HG03108 (cell line): Measurements from ENCODE around the gene IWS1.
"Not testable (repeated sequence)": the region's sequence is repeated elsewhere in the genome, so short reads cannot be mapped to it uniquely, and the experiment has no call there.

Experiments
- ATAC-seq: cut with Tn5 transposase; IDR thresholded peaks from one replicate; pipeline ENCODE4 v1.9.1; 2021; ENCODE audit warnings: moderate library complexity; ENCODE audit not compliant: unreplicated experiment

Gene IWS1

GRCh38 chr2:127530245-127531140 is 4.2 kb upstream of the IWS1 start:
- ATAC-seq, result no peak

GRCh38 chr2:127529416-127529815 is 3.1 kb upstream of the IWS1 start:
- ATAC-seq, result not testable (repeated sequence)

GRCh38 chr2:127528487-127528886 is 2.2 kb upstream of the IWS1 start:
- no peak for ATAC-seq

- no peak for ATAC-seq
These were observed 914 bp upstream of the IWS1 start for GRCh38 chr2:127527001-127527804.

GRCh38 chr2:127525691-127526131 is 578 bp downstream of the IWS1 start:
- no peak for ATAC-seq

- not testable (repeated sequence) for ATAC-seq
These were observed 2.0 kb downstream of the IWS1 start for GRCh38 chr2:127524198-127524834.

- ATAC-seq, result no peak
These were observed 2.9 kb downstream of the IWS1 start for GRCh38 chr2:127523269-127523939.

- ATAC-seq, result no peak
These were observed 5.9 kb downstream of the IWS1 start for GRCh38 chr2:127520424-127520823.

- no peak for ATAC-seq
These were observed 8.8 kb downstream of the IWS1 start for GRCh38 chr2:127517465-127517864.

GRCh38 chr2:127516041-127516762 is 10.1 kb downstream of the IWS1 start:
- ATAC-seq, result no peak

GRCh38 chr2:127515383-127515915 is 10.8 kb downstream of the IWS1 start:
- no peak for ATAC-seq

- ATAC-seq, result no peak
These were observed 11.8 kb downstream of the IWS1 start for GRCh38 chr2:127514485-127514884.

- ATAC-seq, result no peak
These were observed 12.2 kb downstream of the IWS1 start for GRCh38 chr2:127514076-127514475.

- ATAC-seq, result no peak
These were observed 13.9 kb downstream of the IWS1 start for GRCh38 chr2:127512362-127512761.

GRCh38 chr2:127511917-127512316 is 14.4 kb downstream of the IWS1 start:
- no peak for ATAC-seq

GRCh38 chr2:127511090-127511695 is 15.1 kb downstream of the IWS1 start:
- no peak for ATAC-seq

- ATAC-seq, result no peak
These were observed 16.2 kb downstream of the IWS1 start for GRCh38 chr2:127510073-127510472.

- no peak for ATAC-seq
These were observed 17.7 kb downstream of the IWS1 start for GRCh38 chr2:127508631-127509034.

- ATAC-seq, result no peak
These were observed 18.2 kb downstream of the IWS1 start for GRCh38 chr2:127508023-127508630.
